Lung (tissue), 12 donors: ENCODE results near the gene DAAM1. TPM values are rescaled to one million over a fixed set of nuclear protein-coding genes. Genes with fewer than 3 reads are reported as not detected.

Experiments used
- ATAC-seq: fragments of 200-7000 bp; cut with Tn5 transposase; one replicate; pipeline ENCODE4 v1.9.1; 2020; ENCODE audit warnings: moderate number of reproducible peaks; ENCODE audit not compliant: insufficient read depth, low FRiP score
- DNase-seq, 3 donors: peaks; one replicate each; pipeline ENCODE4 v3.0.0-alpha.2; 2013 to 2017
- H3K27ac ChIP-seq, 2 donors: one replicate each; pipeline ENCODE4 v1.5.1; 2013; ENCODE audit warnings: mild to moderate bottlenecking in 2 of 2, moderate library complexity in 2 of 2, control low read depth in 1 of 2, inconsistent platforms in 1 of 2, low read depth in 1 of 2, low read length in 1 of 2
- H3K27me3 ChIP-seq, 3 donors: one replicate each; pipeline ENCODE4 v1.5.1; 2013; ENCODE audit warnings: low read length in 2 of 3; ENCODE audit not compliant: control insufficient read depth in 3 of 3, insufficient read depth in 3 of 3
- H3K36me3 ChIP-seq, 4 donors: one replicate each; pipeline ENCODE4 v1.5.1; 2013; ENCODE audit warnings: low read length in 4 of 4, mild to moderate bottlenecking in 1 of 4, moderate library complexity in 1 of 4; ENCODE audit not compliant: control insufficient read depth in 4 of 4, insufficient read depth in 4 of 4
- H3K4me1 ChIP-seq, 5 donors: one replicate each; pipeline ENCODE4 v1.5.1; 2013; ENCODE audit warnings: low read length in 5 of 5, mild to moderate bottlenecking in 2 of 5, moderate library complexity in 1 of 5; ENCODE audit not compliant: control insufficient read depth in 5 of 5, insufficient read depth in 5 of 5
- H3K4me3 ChIP-seq: one replicate; pipeline ENCODE4 v1.5.1; 2013; ENCODE audit warnings: mild to moderate bottlenecking, control low read depth, moderate library complexity
- H3K9ac ChIP-seq, 2 donors: one replicate each; pipeline ENCODE4 v1.5.1; 2013; ENCODE audit warnings: low read length in 2 of 2, control low read depth in 1 of 2; ENCODE audit not compliant: insufficient read depth in 1 of 2
- H3K9me3 ChIP-seq, 4 donors: one replicate each; pipeline ENCODE4 v1.5.1; 2013; ENCODE audit warnings: low read length in 3 of 4, mild to moderate bottlenecking in 1 of 4, moderate library complexity in 1 of 4; ENCODE audit not compliant: control insufficient read depth in 4 of 4, insufficient read depth in 3 of 4
- CTCF ChIP-seq: IDR thresholded peaks from 2 replicates; pipeline ENCODE4 v1.5.1; 2012; ENCODE audit warnings: mild to moderate bottlenecking; ENCODE audit errors: control extremely low read depth, extremely low read depth
- WGBS, 2 donors: extraction: QIAGEN DNeasy Blood & Tissue Kit; methylation state at CpG; one replicate each; pipeline ENCODE4 v1.1.7; 2013; 5-methylcytosine and 5-hydroxymethylcytosine counted together
- polyA plus RNA-seq, 2 donors: library from polyadenylated mRNA; stranded (reverse); fragments of 200-250 nt; gene quantifications; one replicate each; pipeline ENCODE4 v1.2.1, GENCODE V29; 2013
- total RNA-seq, 2 donors: library from RNA; depleted of rRNA in 1 of 2; stranded (reverse); fragments of >200 nt in 1 of 2; gene quantifications; one replicate each; pipeline ENCODE4 v1.2.1, GENCODE V29; 2014 to 2021
- donor health status: control.
- donor health status: control.
- donor health status: Bipolar disorder and iron deficiency.
- donor health status: healthy.
- donor health status: DM: yes; HTN: yes; CAD: no.

DAAM1 gene
- total and polyA plus RNA-seq, 4 donors, result 10.3 to 84.6 (median 32.6) TPM

- peaks cover 11 to 53% (median 21%) of the 10 kb centered on the region in 5 donors for H3K4me1 ChIP-seq
- no peaks in the 10 kb centered on the region for H3K27me3 ChIP-seq
- ATAC-seq (peak; percentile 71), DNase-seq (peak in 2 of 3 donors; percentile 52 to 53)
- no peak overlapping the region for H3K9ac ChIP-seq
- H3K36me3 ChIP-seq, result no peaks in the 10 kb centered on the region
- TF ChIP-seq CTCF, result no peak
- WGBS, 2 donors, result 26 to 28% methylated on average over 5 of the region's 5 CpGs
- peak overlapping the region; percentile 88 to 90 for H3K27ac ChIP-seq
- H3K9me3 ChIP-seq, result no peaks in the 10 kb centered on the region
- no peak overlapping the region for H3K4me3 ChIP-seq
Observed at GRCh38 chr14:59254911-59255545, 66.6 kb downstream of the DAAM1 start.

- H3K27ac ChIP-seq, result peak overlapping the region in 1 of 2 donors; percentile 58
- H3K4me1 ChIP-seq, result peaks cover 11 to 53% (median 21%) of the 10 kb centered on the region in 5 donors
- no peak for TF ChIP-seq CTCF
- no peak overlapping the region for H3K4me3 ChIP-seq
- no peaks in the 10 kb centered on the region for H3K36me3 ChIP-seq
- no peaks in the 10 kb centered on the region for H3K27me3 ChIP-seq
- WGBS, 2 donors, result 86 to 87% methylated on average over 1 of the region's 1 CpG
- no peak overlapping the region for H3K9ac ChIP-seq
- no peaks in the 10 kb centered on the region for H3K9me3 ChIP-seq
- DNase-seq (no peak), ATAC-seq (no peak)
Observed at GRCh38 chr14:59256331-59256730, 67.9 kb downstream of the DAAM1 start.

GRCh38 chr14:59261334-59261733 is 72.9 kb downstream of the DAAM1 start:
- ATAC-seq, result no peak
- WGBS, 2 donors, result 44 to 83% methylated on average over 3 of the region's 3 CpGs
- peak overlapping the region in 1 of 2 donors; percentile 4 for H3K27ac ChIP-seq

More at GRCh38 chr14:59261334-59261733, 72.9 kb downstream of the DAAM1 start:
- peaks cover 2 to 17% (median 16%) of the 10 kb centered on the region in 4 donors for H3K36me3 ChIP-seq
- DNase-seq, result no peak
- H3K9ac ChIP-seq, result no peak overlapping the region
- TF ChIP-seq CTCF, result no peak
- peaks cover 0 to 30% (median 3%) of the 10 kb centered on the region in 5 donors for H3K4me1 ChIP-seq
- H3K4me3 ChIP-seq, result no peak overlapping the region
- no peaks in the 10 kb centered on the region for H3K27me3 ChIP-seq
- no peaks in the 10 kb centered on the region for H3K9me3 ChIP-seq
